Stimulated activated CD4-positive, alpha-beta T cell treated with anti-CD3 and anti-CD28 coated beads, TNF-alpha, amount 100 ng/mL, for 48 hours (primary cell): ENCODE measurements around the gene VASN.

Source experiments
- DNase-seq, 3 donors: peaks; one replicate each; pipeline ENCODE4 v3.0.0-alpha.2; 2020; ENCODE audit warnings: low read depth in 3 of 3

Gene VASN

GRCh38 chr16:4372578-4373355, 1.1 kb downstream of the VASN start:
- no peak for DNase-seq

GRCh38 chr16:4373356-4373908, 1.8 kb downstream of the VASN start:
- no peak for DNase-seq

GRCh38 chr16:4373909-4374742, 2.5 kb downstream of the VASN start:
- DNase-seq, result no peak

- no peak for DNase-seq
These were observed 4.1 kb downstream of the VASN start for GRCh38 chr16:4375717-4376116.

GRCh38 chr16:4376126-4376892, 4.7 kb downstream of the VASN start:
- DNase-seq, result no peak

GRCh38 chr16:4376893-4377572, 5.4 kb downstream of the VASN start:
- no peak for DNase-seq

GRCh38 chr16:4377573-4378154, 6.0 kb downstream of the VASN start:
- no peak for DNase-seq

GRCh38 chr16:4378161-4378666, 6.6 kb downstream of the VASN start:
- DNase-seq, result no peak

GRCh38 chr16:4378999-4379690, 7.5 kb downstream of the VASN start:
- no peak for DNase-seq

GRCh38 chr16:4380119-4381063, 8.7 kb downstream of the VASN start:
- no peak for DNase-seq

- DNase-seq, result no peak
These were observed 9.7 kb downstream of the VASN start for GRCh38 chr16:4381072-4381934.

- no peak for DNase-seq
These were observed 10.5 kb downstream of the VASN start for GRCh38 chr16:4381935-4382794.

- no peak for DNase-seq
These were observed 11.2 kb downstream of the VASN start for GRCh38 chr16:4382795-4383357.

- DNase-seq, result no peak
These were observed 12.2 kb downstream of the VASN start for GRCh38 chr16:4383591-4384444.

- no peak for DNase-seq
These were observed 12.9 kb downstream of the VASN start for GRCh38 chr16:4384509-4384942.
